Stimulated activated naive CD8-positive, alpha-beta T cell treated with anti-CD3 and anti-CD28 coated beads, Interleukin-15, Interleukin-2, amounts not matched to agents 100 ng/mL and 50 ng/mL, for 24 hours (primary cell): ENCODE measurements around the gene ST3GAL2.

Experiments
- H3K27ac Mint-ChIP-seq: one replicate; pipeline ENCODE4 v1.8.0; 2021; ENCODE audit warnings: mild to moderate bottlenecking, mixed read lengths
- H3K27me3 Mint-ChIP-seq: one replicate; pipeline ENCODE4 v1.8.0; 2021; ENCODE audit warnings: mixed read lengths
- H3K36me3 Mint-ChIP-seq: one replicate; pipeline ENCODE4 v1.8.0; 2021; ENCODE audit warnings: low read depth, mixed read lengths
- H3K4me1 Mint-ChIP-seq: one replicate; pipeline ENCODE4 v1.8.0; 2021; ENCODE audit warnings: low read depth, mixed read lengths
- H3K4me3 Mint-ChIP-seq: one replicate; pipeline ENCODE4 v1.8.0; 2021; ENCODE audit warnings: mild to moderate bottlenecking, mixed read lengths
- H3K9me3 Mint-ChIP-seq: one replicate; pipeline ENCODE4 v1.8.0; 2021; ENCODE audit warnings: mixed read lengths

ST3GAL2 gene

GRCh38 chr16:70434484-70435260 lies 4.2 kb downstream of the ST3GAL2 start:
- H3K27me3 Mint-ChIP-seq, result no peaks in the 10 kb centered on the region
- no peak overlapping the region for H3K27ac Mint-ChIP-seq
- peaks cover 77% of the 10 kb centered on the region for H3K4me1 Mint-ChIP-seq
- H3K9me3 Mint-ChIP-seq, result no peaks in the 10 kb centered on the region
- H3K4me3 Mint-ChIP-seq, result no peak overlapping the region
- H3K36me3 Mint-ChIP-seq, result peaks cover 3% of the 10 kb centered on the region

- H3K4me3 Mint-ChIP-seq, result no peak overlapping the region
- no peaks in the 10 kb centered on the region for H3K9me3 Mint-ChIP-seq
- no peak overlapping the region for H3K27ac Mint-ChIP-seq
- H3K4me1 Mint-ChIP-seq, result peaks cover 85% of the 10 kb centered on the region
- peaks cover 3% of the 10 kb centered on the region for H3K36me3 Mint-ChIP-seq
- H3K27me3 Mint-ChIP-seq, result no peaks in the 10 kb centered on the region
Measured at GRCh38 chr16:70433458-70434103, 5.3 kb downstream of the ST3GAL2 start.

GRCh38 chr16:70432723-70433457 lies 6.0 kb downstream of the ST3GAL2 start:
- no peaks in the 10 kb centered on the region for H3K9me3 Mint-ChIP-seq
- peak overlapping the region; percentile 43 for H3K27ac Mint-ChIP-seq
- H3K27me3 Mint-ChIP-seq, result no peaks in the 10 kb centered on the region
- no peak overlapping the region for H3K4me3 Mint-ChIP-seq
- peaks cover 3% of the 10 kb centered on the region for H3K36me3 Mint-ChIP-seq
- H3K4me1 Mint-ChIP-seq, result peaks cover 89% of the 10 kb centered on the region

GRCh38 chr16:70432356-70432722 lies 6.6 kb downstream of the ST3GAL2 start:
- peak overlapping the region; percentile 43 for H3K27ac Mint-ChIP-seq
- no peaks in the 10 kb centered on the region for H3K27me3 Mint-ChIP-seq
- H3K4me1 Mint-ChIP-seq, result peaks cover 89% of the 10 kb centered on the region
- H3K9me3 Mint-ChIP-seq, result no peaks in the 10 kb centered on the region
- no peak overlapping the region for H3K4me3 Mint-ChIP-seq
- H3K36me3 Mint-ChIP-seq, result peaks cover 8% of the 10 kb centered on the region

GRCh38 chr16:70430667-70431536 lies 8.0 kb downstream of the ST3GAL2 start:
- Mint-ChIP-seq H3K4me1 (peaks cover 79% of the 10 kb centered on the region), H3K9me3 (no peaks in the 10 kb centered on the region)

GRCh38 chr16:70429888-70430666 lies 8.8 kb downstream of the ST3GAL2 start:
- no peaks in the 10 kb centered on the region for H3K9me3 Mint-ChIP-seq
- peaks cover 81% of the 10 kb centered on the region for H3K4me1 Mint-ChIP-seq
- peaks cover 12% of the 10 kb centered on the region for H3K36me3 Mint-ChIP-seq
- no peaks in the 10 kb centered on the region for H3K27me3 Mint-ChIP-seq
- peak overlapping the region; percentile 63 for H3K4me3 Mint-ChIP-seq
- peak overlapping the region; percentile 93 for H3K27ac Mint-ChIP-seq

More at GRCh38 chr16:70430667-70431536, 8.0 kb downstream of the ST3GAL2 start:
- Mint-ChIP-seq H3K36me3 (peaks cover 12% of the 10 kb centered on the region), H3K4me3 (peak overlapping the region; percentile 63), H3K27ac (peak overlapping the region; percentile 93), H3K27me3 (no peaks in the 10 kb centered on the region)

GRCh38 chr16:70428178-70428998 lies 10.5 kb downstream of the ST3GAL2 start:
- Mint-ChIP-seq H3K27me3 (no peaks in the 10 kb centered on the region), H3K27ac (peak overlapping the region; percentile 60), H3K36me3 (peaks cover 8% of the 10 kb centered on the region), H3K9me3 (no peaks in the 10 kb centered on the region), H3K4me3 (peak overlapping the region; percentile 73), H3K4me1 (peaks cover 67% of the 10 kb centered on the region)

- Mint-ChIP-seq H3K4me1 (peaks cover 66% of the 10 kb centered on the region), H3K9me3 (no peaks in the 10 kb centered on the region), H3K27me3 (no peaks in the 10 kb centered on the region), H3K4me3 (peak overlapping the region; percentile 73), H3K27ac (peak overlapping the region; percentile 60), H3K36me3 (peaks cover 8% of the 10 kb centered on the region)
Measured at GRCh38 chr16:70427786-70428177, 11.1 kb downstream of the ST3GAL2 start.

- Mint-ChIP-seq H3K27ac (no peak overlapping the region), H3K4me1 (peaks cover 56% of the 10 kb centered on the region)
Measured at GRCh38 chr16:70422543-70422942, 16.4 kb downstream of the ST3GAL2 start.

GRCh38 chr16:70421473-70422311 lies 17.2 kb downstream of the ST3GAL2 start:
- H3K27ac Mint-ChIP-seq, result no peak overlapping the region
- no peaks in the 10 kb centered on the region for H3K36me3 Mint-ChIP-seq
- no peak overlapping the region for H3K4me3 Mint-ChIP-seq
- H3K4me1 Mint-ChIP-seq, result peaks cover 58% of the 10 kb centered on the region
- H3K9me3 Mint-ChIP-seq, result no peaks in the 10 kb centered on the region
- no peaks in the 10 kb centered on the region for H3K27me3 Mint-ChIP-seq

More at GRCh38 chr16:70422543-70422942, 16.4 kb downstream of the ST3GAL2 start:
- Mint-ChIP-seq H3K4me3 (no peak overlapping the region), H3K36me3 (peaks cover 5% of the 10 kb centered on the region), H3K9me3 (no peaks in the 10 kb centered on the region), H3K27me3 (no peaks in the 10 kb centered on the region)

GRCh38 chr16:70421014-70421413 lies 17.9 kb downstream of the ST3GAL2 start:
- no peak overlapping the region for H3K27ac Mint-ChIP-seq

GRCh38 chr16:70419384-70420327 lies 19.2 kb downstream of the ST3GAL2 start:
- Mint-ChIP-seq H3K36me3 (no peaks in the 10 kb centered on the region), H3K4me3 (no peak overlapping the region), H3K27ac (peak overlapping the region; percentile 76), H3K9me3 (no peaks in the 10 kb centered on the region), H3K27me3 (no peaks in the 10 kb centered on the region), H3K4me1 (peaks cover 60% of the 10 kb centered on the region)

More at GRCh38 chr16:70421014-70421413, 17.9 kb downstream of the ST3GAL2 start:
- Mint-ChIP-seq H3K9me3 (no peaks in the 10 kb centered on the region), H3K4me3 (no peak overlapping the region), H3K4me1 (peaks cover 63% of the 10 kb centered on the region), H3K36me3 (no peaks in the 10 kb centered on the region), H3K27me3 (no peaks in the 10 kb centered on the region)
